Measurements from ENCODE around the gene MMAB. TPM values are rescaled to one million over a fixed set of nuclear protein-coding genes. Genes with fewer than 3 reads are reported as not detected.

Gene MMAB
- total and polyA plus RNA-seq, 2 of the 13 experiments (the other 11 are each of a cell fraction or from before 2014, with no cell fraction given) = 26.1 to 77.3 TPM

GRCh38 chr12:109589691-109590245, 16.5 kb upstream of the MMAB start:
- POLR2A ChIA-PET = interaction anchor here (1.0 to 2.5 kb wide), 3 partner anchors 8 to 17 kb away, joined by 3 to 13 read pairs (median 12); partner anchors contain the start of genes MMAB and MVK
- Histone ChIP-seq H3K27ac (ENCODE audit: extremely low read length, insufficient read depth, low read length) (no peak overlapping the region), H3K27me3 (ENCODE audit: control insufficient read depth in 1 of 2, insufficient read depth in 2 of 2, low read length in 2 of 2) (no peaks in the 10 kb centered on the region), H4K20me1 (ENCODE audit: insufficient read depth, low read length) (no peaks in the 10 kb centered on the region), H3K4me3 (replicated peaks in 1 of 3; ENCODE audit: insufficient read depth in 1 of 3, low read depth in 2 of 3, low read length in 3 of 3) (no peak overlapping the region), H3K9me3 (ENCODE audit: low read length) (no peaks in the 10 kb centered on the region), H3K79me2 (ENCODE audit: insufficient read depth, low read length) (no peaks in the 10 kb centered on the region), H3K4me1 (ENCODE audit: insufficient read depth, low read length) (peaks cover 51% of the 10 kb centered on the region), H3K36me3 (replicated peaks in 1 of 2; ENCODE audit: control insufficient read depth in 1 of 2, insufficient read depth in 2 of 2, low read length in 2 of 2) (peaks cover 4 to 37% of the 10 kb centered on the region in 2 experiments; a peak in 4 of 5 replicates), H3K4me2 (ENCODE audit: low read depth, low read length) (no peak overlapping the region), H2AFZ (ENCODE audit: low read length) (no peak overlapping the region), H3K9ac (ENCODE audit: insufficient read depth, low read depth, low read length) (no peak overlapping the region)
- 96% methylated on average over 8 of the region's 16 CpGs for WGBS (ENCODE audit: low lambda C conversion rate)
- ATAC-seq = no peak
- CTCF ChIA-PET (ENCODE audit: low intra/inter-chr PET ratio, low total read pairs) = no interaction called here
- TF ChIP-seq RBM22 (optimal IDR thresholded peaks at IDR 0.05; ENCODE audit: low read length) (peak; percentile 12), CBFB (CRISPR knock-in tag; IDR thresholded peaks at IDR 0.05) (no peak), POLR2A (IDR thresholded peaks at IDR 0.05; ENCODE audit: insufficient read depth in 1 of 2, low read depth in 2 of 2, low read length in 2 of 2) (peak in 1 of 2 experiments; percentile 24; a peak in 1 of 4 replicates)
- intact Hi-C loops (cut with micrococcal nuclease; ENCODE audit: unreplicated experiment) = no loop called here
- in situ Hi-C loops (cut with HindIII; ENCODE audit: extremely low pct_ligation_motif_present, low pct_unique_long_range_greater_than_20kb) = no loop called here
- no peak for FAIRE-seq
- no TSS peak for BruUV-seq (replicated peaks)
- no peak for DNase-seq (ENCODE audit: low spot score)

- ATAC-seq (no peak), FAIRE-seq (no peak), DNase-seq (ENCODE audit: low spot score) (no peak)
- H2AFZ ChIP-seq (ENCODE audit: low read length) = no peak overlapping the region
- H3K4me3 ChIP-seq (replicated peaks in 1 of 3; ENCODE audit: insufficient read depth in 1 of 3, low read depth in 2 of 3, low read length in 3 of 3) = no peak overlapping the region; a peak in 1 of 6 replicates
- no peaks in the 10 kb centered on the region for H3K9me3 ChIP-seq (ENCODE audit: low read length)
- peak overlapping the region; percentile 83 for H3K27ac ChIP-seq (ENCODE audit: extremely low read length, insufficient read depth, low read length)
- in situ Hi-C loops (cut with HindIII; ENCODE audit: extremely low pct_ligation_motif_present, low pct_unique_long_range_greater_than_20kb) = no loop called here
- intact Hi-C loops (cut with micrococcal nuclease; ENCODE audit: unreplicated experiment) = no loop called here
- 92% methylated on average over 6 of the region's 7 CpGs for WGBS (ENCODE audit: low lambda C conversion rate)
- H4K20me1 ChIP-seq (ENCODE audit: insufficient read depth, low read length) = no peaks in the 10 kb centered on the region
- no TSS peak for BruUV-seq (replicated peaks)
- H3K4me2 ChIP-seq (ENCODE audit: low read depth, low read length) = peak overlapping the region; percentile 50
- peaks cover 2 to 34% of the 10 kb centered on the region in 2 experiments; a peak in 4 of 5 replicates for H3K36me3 ChIP-seq (replicated peaks in 1 of 2; ENCODE audit: control insufficient read depth in 1 of 2, insufficient read depth in 2 of 2, low read length in 2 of 2)
- POLR2A ChIA-PET = interaction anchor here (1.0 to 2.5 kb wide), 3 partner anchors 9 to 16 kb away, joined by 3 to 13 read pairs (median 12); partner anchors contain the start of genes MMAB and MVK
- 0 out of 2 replicates have a peak, but pooled peaks have one; percentile 6 for TF ChIP-seq RBFOX2 (IDR thresholded peaks at IDR 0.05; ENCODE audit: low read depth, low read length)
- TF ChIP-seq LCORL (IDR thresholded peaks at IDR 0.05) = no peak
- 0 out of 2 replicates have a peak, but pooled peaks have one; percentile 4 for TF ChIP-seq LCORL (CRISPR knock-in tag; IDR thresholded peaks at IDR 0.05)
- TF ChIP-seq PRMT3 (CRISPR knock-in tag; IDR thresholded peaks at IDR 0.05; ENCODE audit: borderline replicate concordance, low read depth) = 0 out of 2 replicates have a peak, but pooled peaks have one; percentile 54
- no peak for TF ChIP-seq ZBTB2 (CRISPR knock-in tag; IDR thresholded peaks at IDR 0.05; ENCODE audit: low read depth)
- 0 out of 2 replicates have a peak overlapping the region, but pooled peaks have one; percentile 31 for H3K9ac ChIP-seq (ENCODE audit: insufficient read depth, low read depth, low read length)
- CTCF ChIA-PET (ENCODE audit: low intra/inter-chr PET ratio, low total read pairs) = no interaction called here
- no peaks in the 10 kb centered on the region for H3K79me2 ChIP-seq (ENCODE audit: insufficient read depth, low read length)
- no peaks in the 10 kb centered on the region for H3K27me3 ChIP-seq (ENCODE audit: control insufficient read depth in 1 of 2, insufficient read depth in 2 of 2, low read length in 2 of 2)
- H3K4me1 ChIP-seq (ENCODE audit: insufficient read depth, low read length) = peaks cover 55% of the 10 kb centered on the region
These were observed 15.9 kb upstream of the MMAB start for GRCh38 chr12:109589240-109589590.

Measured in HepG2 (cell line).